Measurements from ENCODE around the gene MIAT.
"Not testable (repeated sequence)": the region's sequence is repeated elsewhere in the genome, so short reads cannot be mapped to it uniquely, and the experiment has no call there.

MIAT gene

DNA sequence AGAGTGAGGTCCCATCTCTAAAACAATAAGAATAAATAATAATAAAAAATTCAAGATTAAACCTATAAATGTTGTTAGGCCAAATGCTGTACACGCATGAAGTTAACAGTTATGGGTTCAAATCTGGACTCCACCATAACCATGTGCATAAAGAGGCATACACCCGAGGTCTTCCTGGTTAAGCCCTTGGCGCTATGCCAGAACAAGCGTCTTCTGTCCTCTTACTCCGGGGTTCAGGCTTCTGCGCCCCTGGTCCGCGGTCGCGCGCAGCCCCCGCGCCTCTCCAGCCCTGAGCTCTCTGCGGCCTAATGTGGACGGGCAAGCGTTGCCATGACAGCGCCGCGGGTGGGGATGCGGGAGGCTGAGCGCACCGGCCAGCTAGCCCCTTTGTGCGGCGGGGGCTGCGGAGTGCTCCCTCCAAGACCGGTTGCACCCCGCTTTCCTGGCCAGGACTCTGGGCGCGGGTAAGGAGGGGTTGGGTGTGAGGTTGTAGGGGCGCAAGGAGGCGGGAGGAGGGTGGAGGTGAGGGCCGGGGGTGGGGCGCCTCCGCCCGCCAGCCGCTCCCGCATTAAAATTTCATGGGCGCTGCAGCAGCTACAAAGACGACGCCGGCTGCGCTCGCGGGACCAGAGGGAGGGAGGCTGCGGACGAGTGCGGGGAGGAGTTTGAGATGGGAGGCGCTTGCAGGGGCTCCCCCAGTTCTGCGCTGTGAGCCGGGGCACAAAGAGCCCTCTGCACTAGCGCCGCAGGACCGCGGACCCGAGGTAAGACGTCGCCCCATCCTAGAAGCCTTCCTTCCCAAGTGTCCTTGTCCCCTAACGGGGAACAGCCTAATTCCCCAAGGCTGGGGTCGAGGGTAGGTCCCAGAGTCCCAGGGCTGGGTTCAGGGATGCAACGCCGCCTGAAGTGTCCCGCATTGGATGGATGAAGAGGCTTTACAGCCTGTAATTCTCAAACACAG, at the start of gene MIAT:
Gene MIAT, plus strand, starts transcription at position 698 of the 961 bp plus-strand sequence.
- DNase-seq = peak; percentile 59

DNA sequence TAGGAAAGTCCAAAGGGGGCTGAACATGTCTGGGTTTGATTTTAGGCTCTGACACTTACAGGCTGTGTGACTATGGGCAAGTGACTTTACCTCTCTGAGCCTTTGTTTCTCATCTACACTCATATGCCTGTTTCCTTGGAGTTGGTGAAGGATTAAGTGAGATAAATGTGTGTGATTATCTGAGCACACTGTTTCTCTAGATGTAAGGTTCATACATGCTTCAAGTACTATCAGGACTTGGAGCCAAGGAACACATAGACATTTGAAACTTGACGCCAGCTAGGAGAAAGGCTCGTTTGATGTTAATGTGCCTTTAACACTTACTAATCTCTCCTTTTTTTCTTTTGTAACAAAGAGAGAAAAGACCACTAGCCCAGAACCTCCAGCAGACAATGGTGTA, 49.3 kb upstream of the MIAT start:
- no peak for DNase-seq

DNA sequence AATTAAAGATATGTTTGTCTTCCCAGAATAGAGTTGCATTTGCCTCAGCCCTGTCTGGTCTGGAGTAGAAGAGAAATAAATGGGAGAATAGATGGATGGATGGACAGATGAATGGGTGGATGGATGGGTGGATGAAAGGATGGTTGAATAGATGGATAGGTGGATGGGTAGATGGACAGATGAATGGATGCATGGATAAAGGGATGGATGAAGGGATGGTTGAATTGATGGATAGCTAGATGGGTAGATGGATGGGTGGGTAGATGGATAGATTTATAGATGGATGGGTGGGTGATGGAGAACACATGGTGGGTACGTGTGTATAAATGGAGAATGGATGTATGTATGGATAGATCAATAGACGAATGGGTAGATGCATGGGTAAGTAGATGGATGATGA, 48.1 kb upstream of the MIAT start:
- no peak for DNase-seq

DNA sequence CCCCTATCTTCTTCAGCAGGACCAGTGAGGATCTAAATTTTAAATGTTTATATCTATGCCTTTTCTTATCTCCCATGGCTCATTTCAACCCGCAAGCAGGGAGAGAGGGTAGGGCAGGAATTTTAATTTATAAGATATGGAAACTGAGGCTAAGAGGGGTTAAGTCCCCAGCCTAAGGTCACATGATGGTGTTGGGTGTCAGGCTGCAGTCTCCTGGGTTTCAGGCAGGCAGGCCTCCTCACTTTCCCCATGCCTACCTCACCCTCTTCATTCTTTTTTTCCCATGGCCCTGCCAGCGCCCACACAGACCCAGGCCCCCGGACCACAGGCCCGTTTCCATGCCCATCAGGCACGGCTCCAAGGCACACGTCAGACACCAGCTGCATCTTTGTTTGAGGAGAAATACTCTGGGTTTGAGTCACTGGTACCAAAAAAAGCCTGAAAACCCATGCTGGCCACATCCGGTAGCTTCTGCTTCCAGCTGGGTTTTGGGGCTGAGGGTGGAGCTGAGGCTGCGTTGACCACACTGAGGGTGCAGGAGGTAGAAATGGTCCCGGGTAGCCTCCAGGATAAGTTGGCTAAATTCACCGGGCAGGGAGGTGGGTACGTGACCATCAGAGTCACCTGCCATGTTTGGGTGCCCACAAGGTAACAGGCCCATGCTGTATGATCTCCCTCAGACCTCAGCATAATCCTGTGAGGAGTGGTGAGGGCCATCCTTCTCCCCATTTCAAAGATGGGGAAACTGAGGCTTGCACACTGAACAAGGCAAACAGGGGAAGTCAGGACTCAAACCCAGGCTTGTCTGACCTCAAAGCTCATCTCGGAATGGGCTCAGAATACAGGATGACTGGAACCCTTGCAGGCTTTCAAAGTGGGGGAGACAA, 47.1 kb upstream of the MIAT start:
- DNase-seq = peak; percentile 25

DNA sequence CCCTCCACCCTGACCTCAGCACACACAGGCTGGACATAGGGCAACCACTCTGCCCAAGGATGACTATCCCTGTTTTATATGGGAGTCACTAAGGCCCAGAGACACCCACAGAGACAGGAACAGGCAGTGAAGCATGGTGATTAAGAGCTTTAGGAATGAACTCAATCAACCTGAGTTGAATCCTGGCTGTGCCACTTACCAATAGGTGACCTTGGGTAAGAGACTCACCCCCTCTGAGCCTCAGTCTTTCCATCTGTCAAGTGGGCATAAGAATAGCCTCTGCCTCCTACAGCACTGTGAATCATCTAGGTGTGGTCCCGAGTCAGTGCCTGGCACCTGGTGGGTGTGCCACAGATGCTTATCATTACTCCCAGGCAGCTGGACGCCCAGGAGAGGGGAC, 46.4 kb upstream of the MIAT start:
- no peak for DNase-seq

DNA sequence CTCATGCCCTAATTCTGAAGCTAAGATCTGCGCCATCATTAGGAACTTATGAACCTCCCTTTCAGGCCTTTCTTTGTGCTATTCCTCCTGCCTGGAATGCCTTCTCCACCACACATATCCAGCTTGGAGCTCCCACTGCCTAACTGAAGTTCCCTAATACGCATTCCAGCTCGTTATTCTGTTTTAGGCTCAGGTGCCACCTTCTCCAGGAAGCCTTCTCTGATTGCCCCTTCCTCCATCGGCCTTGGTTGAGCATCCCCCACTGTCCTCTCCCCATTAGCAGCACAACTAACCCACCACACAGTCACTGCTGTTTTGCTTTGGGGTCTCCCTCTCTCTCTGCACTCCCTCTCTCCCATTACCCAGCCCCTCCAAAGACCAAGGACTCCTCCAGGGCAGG, 44.7 kb upstream of the MIAT start:
- DNase-seq = no peak

DNA sequence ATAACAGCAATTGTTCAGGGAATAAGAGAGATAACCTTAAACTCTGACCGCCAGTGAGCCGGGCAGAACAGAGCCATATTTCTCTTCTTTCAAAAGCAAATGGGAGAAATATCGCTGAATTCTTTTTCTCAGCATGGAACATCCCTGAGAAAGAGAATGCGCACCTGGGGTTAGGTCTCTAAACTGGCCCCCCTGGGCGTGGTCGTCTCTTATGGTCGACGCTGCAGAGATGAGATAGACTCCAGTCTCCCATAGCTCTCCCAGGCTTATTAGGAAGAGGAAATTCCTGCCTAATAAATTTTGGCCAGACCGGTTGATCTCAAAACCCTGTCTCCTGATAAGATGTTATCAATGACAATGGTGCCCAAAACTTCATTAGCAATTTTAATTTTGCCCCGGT, 43.6 kb upstream of the MIAT start:
- DNase-seq = not testable (repeated sequence)

DNA sequence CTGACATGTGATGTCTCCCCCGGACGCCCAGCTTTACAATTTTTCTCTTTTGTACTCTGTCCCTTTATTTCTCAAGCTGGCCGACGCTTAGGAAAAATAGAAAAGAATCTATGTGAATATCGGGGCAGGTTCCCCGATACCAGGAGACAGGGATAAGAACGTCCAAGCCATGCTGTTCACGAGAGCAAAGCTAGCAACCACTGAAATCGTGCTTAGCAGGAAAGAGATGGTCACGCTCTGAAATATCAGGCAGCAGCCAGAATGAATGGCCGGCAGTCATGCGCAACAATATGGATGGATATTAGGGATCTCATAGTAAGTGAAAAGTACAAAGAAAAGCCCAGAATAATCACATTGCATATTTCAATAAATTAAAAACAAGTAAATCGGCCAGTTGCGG, 43.1 kb upstream of the MIAT start:
- no peak for DNase-seq

DNA sequence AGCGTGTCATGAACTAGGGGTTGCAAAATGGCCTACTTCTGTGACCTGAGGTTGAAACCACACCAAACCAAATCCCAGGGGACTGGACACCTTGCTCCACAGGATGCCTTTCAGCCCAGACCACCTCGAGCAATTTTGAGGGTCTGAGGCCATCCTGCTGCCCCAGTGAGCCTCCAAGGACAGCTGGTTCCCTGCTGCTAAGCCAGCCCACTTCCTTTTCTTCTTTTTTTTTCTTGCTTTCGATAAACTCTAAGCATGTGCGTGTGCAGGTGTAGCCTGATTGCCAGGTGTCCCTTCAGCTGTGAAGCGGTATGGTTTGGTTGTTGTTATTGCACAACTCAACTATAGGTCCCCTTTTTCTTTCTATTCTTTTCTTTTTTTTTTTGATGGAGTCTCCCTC, 42.2 kb upstream of the MIAT start:
- DNase-seq = no peak

DNA sequence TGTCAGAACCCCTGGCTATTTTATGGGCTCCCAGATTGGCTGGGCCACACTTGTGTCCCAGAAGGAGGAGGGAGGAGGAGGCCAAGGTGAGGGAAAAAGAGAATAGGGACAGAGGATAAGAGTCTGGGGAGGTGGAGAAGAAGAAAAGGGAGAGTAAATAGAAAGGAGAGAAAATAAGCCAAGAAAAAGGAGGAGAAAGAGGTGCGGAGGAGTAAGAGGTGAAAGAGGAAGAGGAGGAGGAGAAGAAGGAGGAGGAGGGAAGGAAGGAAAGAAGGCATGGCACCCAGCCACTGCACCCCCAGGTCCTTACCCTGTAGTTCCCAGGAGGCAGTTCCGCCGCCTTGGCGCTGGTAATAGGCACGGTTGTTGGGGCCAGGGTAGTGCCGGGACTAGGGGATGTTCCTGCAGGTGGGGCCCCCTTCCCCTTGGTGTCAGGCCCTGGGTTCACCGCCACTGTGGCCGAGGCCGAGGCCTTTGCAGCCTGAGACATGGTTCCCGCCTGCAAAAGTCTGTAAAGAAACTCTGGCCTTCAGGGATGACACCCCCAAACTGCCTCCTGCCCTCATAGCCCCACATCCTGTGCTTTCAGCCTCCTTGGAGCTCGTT, 41.5 kb upstream of the MIAT start:
- DNase-seq = no peak

DNA sequence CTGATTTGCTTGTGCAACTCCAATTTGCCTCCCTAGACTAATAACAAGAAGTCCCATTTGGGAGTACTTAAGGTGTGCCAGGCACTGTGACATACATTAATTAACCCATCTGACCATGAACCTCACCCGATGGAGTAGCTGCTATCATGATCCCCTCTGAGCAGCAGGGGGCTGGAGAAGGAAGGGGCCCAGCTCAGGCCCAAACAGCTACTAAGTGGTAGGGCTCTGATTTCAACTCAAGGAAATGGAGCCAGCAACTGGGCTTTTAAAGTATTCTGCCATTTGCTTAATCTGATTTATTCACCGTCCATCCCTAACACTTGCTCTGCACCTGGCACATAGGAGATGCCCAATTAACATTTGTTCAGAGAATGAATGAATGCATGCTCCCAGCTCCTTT, 40.7 kb upstream of the MIAT start:
- DNase-seq = no peak

DNA sequence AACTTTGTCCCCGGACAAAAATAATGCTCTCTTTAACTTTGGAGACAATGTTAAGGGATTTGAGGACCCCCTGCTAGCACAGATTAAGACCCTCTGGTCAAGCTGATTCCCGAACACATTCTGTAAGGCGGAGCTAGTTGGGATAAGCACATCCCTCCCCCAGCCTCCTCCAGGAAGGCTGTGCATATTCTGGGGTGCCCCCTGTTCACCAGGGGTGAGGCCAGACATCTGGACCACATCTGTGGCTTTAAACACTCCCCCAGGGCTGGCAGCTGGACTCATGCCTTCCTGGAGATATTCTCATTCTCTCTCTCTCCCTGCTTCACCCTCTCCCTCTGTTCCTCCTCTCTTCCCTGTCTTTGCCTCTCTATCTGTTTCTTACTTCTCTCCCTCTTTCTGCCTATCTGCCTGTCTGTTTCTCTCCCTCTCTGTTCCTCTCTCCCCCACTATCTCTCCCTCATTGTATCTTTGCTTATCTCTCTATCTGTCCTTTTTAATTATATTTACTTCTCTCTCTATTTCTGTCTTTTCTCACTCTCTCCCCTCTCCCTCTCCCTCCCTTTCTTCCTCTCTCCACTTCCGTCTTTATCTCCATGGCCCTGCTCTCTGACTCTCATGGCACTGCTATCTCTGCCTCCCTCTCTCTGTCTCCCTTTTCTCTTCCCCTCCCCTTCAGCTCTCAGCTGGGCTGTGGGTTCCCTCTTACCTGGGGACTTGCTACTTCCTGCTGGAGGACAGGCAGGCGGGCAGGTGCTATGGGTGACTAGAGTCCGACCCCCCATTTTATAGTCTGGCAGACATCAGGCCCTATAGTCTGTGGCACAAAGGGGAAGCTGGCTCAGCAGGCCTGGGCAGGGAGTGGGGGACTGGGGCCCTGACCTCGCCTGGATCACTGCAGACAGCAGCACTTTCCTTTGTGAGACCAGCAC, 39.9 kb upstream of the MIAT start, which contains the start of gene CRYBB1:
Gene CRYBB1, minus strand, starts transcription at position 757 of the 929 bp plus-strand sequence. CDS start 1,708 bp downstream, outside the sequence.
- peak; percentile 21 for DNase-seq

DNA sequence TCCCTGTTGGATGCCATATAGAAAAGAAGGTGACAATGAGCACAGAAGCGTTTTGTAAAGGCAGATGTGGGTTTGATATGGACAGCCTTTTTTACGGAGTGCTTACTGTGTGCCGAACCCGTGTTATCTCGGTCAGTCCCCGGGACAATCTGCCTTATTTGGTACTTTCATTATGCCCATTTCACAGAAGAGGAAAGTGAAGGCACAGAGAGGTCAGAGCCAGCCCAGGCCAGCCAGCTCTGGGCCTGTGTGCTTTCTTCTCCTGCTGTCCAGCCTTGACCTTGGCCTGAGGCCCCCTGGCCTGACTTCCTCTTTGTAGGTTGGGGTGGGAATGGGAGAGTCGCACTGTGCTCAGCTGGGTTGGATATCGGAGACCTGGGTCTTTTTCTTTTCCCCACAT, 38.9 kb upstream of the MIAT start:
- no peak for DNase-seq

DNA sequence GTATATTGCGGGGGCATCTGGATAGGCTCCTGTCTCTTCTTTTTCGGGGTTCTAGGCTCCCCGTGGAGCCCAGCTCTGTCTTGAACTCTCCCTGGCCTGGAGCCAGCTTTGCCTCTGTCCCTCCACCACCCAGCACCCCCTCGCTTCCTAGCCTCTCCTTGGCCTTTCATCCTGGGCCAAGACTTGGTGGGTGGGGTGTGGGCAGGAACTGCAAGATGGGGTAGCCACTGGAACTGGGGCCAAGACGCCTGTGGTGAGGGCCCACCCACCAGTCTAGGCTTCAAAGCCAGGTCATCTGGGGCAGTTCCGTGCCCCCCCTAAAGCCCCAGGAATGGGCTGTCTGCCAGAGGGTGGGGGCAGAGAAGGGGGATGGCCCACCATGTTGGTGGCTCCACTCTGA, 37.9 kb upstream of the MIAT start:
- DNase-seq = no peak

DNA sequence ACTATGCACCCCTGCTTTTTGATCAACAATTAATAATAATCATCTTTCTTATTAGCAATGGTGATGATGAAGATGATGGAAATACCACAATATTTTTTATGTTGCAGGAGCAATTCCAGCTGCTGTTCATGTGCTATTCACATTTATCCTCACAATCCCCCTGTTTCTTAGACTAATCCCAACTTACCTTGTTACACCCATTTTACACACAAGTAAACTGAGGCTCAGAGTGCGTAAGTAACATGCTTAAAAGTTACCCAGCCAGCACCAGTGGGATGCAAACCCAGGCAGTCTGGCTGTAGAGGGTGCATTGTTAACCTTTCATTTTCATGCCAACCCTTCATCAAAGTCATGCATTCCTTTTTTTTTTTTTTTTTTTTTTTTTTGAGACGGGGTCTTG, 37.2 kb upstream of the MIAT start:
- DNase-seq = no peak

DNA sequence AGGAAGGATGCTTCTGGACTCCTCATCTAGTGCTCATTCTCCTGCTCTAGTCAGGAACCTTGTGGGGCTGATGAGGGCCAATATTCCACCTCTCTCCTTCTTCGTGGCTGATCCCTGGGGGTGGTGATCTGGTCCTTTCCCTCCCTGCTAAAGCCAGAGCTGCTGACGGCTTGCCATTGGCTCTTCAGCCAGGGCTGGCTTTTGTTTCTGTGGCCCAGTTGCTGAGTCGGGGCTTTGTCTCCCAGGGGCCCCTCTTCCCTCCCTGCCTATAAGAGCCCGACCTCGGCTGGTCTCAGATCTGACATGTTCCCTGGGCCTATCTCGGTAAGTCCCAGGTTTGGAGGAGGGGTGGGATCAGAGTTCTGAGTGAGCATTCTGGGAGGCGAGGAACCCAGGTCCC, 35.7 kb upstream of the MIAT start, which contains the start of gene CRYBA4:
Gene CRYBA4, plus strand, starts transcription at position 301 of the 400 bp plus-strand sequence. CDS start 634 bp downstream, outside the sequence.
- no peak for DNase-seq

DNA sequence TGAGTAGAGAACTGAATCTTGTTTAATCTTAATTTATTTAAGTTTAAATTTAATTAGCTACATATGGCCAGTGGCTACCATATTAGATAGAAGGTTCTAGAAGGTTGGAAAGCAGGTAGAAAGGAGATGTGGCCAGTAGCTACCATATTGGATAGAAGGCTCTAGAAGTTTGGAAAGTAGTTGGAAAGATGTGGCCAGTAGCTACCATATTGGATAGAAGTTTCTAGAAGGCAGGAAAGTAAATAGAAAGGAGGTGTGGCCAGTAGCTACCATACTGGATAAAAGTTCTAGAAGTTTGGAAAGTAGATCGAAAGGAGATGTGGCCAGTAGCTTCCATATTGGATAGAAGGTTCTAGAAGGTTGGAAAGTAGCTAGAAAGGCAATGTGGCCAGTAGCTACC, 33.4 kb upstream of the MIAT start:
- no peak for DNase-seq

DNA sequence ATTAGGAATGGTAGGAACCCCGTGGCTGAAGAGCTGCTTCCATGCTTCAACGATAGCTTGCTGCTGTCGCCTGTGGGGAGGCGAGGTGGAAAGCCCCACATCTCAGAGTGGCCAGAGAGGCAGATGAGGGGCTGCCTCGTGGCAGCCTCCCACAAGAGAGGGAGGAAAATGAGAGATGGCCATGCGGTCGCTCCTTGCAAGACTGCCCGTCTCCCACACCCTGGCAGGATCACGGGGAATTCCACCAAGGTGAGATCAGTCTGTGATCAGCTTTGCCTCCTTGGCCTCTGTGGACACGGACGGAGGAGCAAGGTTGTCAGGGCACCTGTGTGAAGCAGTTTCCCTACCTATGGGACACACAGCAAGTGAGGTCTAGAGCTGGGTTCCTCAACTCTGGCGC, 32.6 kb upstream of the MIAT start:
- no peak for DNase-seq

DNA sequence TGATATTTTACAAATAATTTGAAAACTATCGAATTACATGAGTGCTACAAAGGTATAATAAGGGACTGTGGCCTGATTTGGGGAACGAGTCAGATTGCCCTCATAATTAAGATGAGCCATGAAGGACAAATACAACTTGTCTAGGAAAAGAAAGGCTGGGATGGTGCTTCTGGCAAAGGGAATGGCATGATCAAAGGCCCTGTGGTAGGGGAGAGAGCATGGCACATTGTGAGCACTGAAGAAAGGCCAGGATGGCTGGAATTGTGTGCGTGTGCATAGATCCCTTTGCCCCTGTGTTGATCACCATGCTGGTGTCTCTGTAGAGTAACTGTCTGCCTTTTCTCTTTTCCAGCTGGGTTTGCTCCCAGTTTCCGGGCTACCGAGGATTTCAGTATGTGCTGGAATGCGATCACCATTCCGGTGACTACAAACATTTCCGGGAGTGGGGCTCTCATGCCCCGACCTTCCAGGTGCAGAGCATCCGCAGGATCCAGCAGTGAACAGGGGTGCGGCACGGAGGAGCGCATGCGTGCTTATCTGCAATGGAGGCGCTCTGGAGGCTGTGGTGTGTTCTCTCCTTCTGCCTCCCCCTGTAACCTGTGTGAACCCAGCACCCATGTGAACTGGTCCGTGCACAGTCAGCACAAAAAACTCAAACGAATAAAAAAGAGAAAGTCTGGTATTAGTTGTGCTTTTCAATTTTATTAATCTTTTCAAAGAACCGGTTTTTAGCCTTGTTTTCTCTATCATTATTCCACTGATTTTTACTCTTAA, 27.2 kb upstream of the MIAT start:
- no peak for DNase-seq

DNA sequence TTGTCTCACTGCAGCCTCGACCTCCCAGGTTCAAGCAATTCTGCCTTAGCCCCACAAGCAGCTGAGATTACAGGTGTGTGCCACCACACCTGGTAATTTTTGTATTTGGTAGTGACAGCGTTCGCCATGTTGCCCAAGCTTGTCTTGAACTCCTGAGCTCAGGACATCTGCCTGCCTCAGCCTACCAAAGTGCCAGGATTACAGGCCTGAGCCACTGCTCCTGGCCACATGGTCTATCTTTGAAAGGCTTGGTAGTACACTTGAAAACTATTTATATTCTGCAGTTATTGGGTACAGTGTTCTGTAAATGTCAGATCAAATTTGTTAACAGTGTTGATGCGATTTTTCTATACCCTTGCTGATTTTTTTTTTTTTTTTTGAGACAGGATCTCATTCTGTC, 26.1 kb upstream of the MIAT start:
- DNase-seq = no peak

Data from CD4-positive, alpha-beta T cell treated with Interleukin-15 for 1 hour (primary cell).